Cardiac muscle cell (in vitro differentiated cells and primary cell): ENCODE measurements around the gene ZFP64. TPM values are rescaled to one million over a fixed set of nuclear protein-coding genes. Genes with fewer than 3 reads are reported as not detected.

Experiments
- DNase-seq, 2 donors: peaks; one replicate each; pipeline versions ENCODE4 v3.0.0 to v3.0.0-alpha.2; 2010 to 2017; ENCODE audit warnings: low read depth in 1 of 2, low spot score in 1 of 2
- H3K27ac ChIP-seq: fragments of 200-600 bp; sonication (generic); 2 replicates; pipeline ENCODE4 v1.5.1; 2016
- H3K27me3 ChIP-seq: fragments of 200-600 bp; sonication (generic); 2 replicates; pipeline ENCODE4 v1.6.0; 2016; ENCODE audit warnings: control low read depth
- H3K36me3 ChIP-seq: fragments of 200-600 bp; sonication (generic); 2 replicates; pipeline ENCODE4 v1.5.1; 2016; ENCODE audit warnings: control low read depth
- H3K4me1 ChIP-seq: fragments of 200-600 bp; sonication (generic); 2 replicates; pipeline ENCODE4 v1.8.1; 2017; ENCODE audit warnings: low read depth, mild to moderate bottlenecking, mixed run types
- H3K4me3 ChIP-seq: fragments of 200-600 bp; sonication (generic); 2 replicates; pipeline ENCODE4 v1.5.1; 2016; ENCODE audit warnings: mild to moderate bottlenecking
- H3K9me3 ChIP-seq: fragments of 200-600 bp; sonication (generic); 2 replicates; pipeline ENCODE4 v1.5.1; 2017; ENCODE audit warnings: low read depth, mild to moderate bottlenecking, control low read depth
- CTCF ChIP-seq: IDR thresholded peaks from 2 replicates; pipeline ENCODE4 v1.5.1; 2012; ENCODE audit warnings: low read depth, mild to moderate bottlenecking, low read length
- polyA plus RNA-seq: library from polyadenylated mRNA; unstranded; fragments of >200 nt; fragmentation: Nextera tagmentation; extraction: Ambion mirVana; gene quantifications from 2 replicates; pipeline ENCODE4 v1.2.1, GENCODE V29; 2016
- total RNA-seq: library from RNA; depleted of rRNA; stranded (reverse); fragments of >200 nt; gene quantifications from 2 replicates; pipeline ENCODE4 v1.2.3, GENCODE V29; 2016

The ZFP64 gene
- total and polyA plus RNA-seq, 2 experiments from 2014 or later = 9.6 to 17.7 TPM

- DNase-seq = no peak
- H3K4me1 ChIP-seq = no peaks in the 10 kb centered on the region
- H3K36me3 ChIP-seq = peaks cover 6% of the 10 kb centered on the region
- H3K27ac ChIP-seq = no peak overlapping the region
- no peak overlapping the region for H3K4me3 ChIP-seq
- TF ChIP-seq CTCF = no peak
- H3K27me3 ChIP-seq = no peaks in the 10 kb centered on the region
- H3K9me3 ChIP-seq = no peaks in the 10 kb centered on the region
Measured at GRCh38 chr20:52181766-52182165, 9.8 kb downstream of the ZFP64 start.

DNA sequence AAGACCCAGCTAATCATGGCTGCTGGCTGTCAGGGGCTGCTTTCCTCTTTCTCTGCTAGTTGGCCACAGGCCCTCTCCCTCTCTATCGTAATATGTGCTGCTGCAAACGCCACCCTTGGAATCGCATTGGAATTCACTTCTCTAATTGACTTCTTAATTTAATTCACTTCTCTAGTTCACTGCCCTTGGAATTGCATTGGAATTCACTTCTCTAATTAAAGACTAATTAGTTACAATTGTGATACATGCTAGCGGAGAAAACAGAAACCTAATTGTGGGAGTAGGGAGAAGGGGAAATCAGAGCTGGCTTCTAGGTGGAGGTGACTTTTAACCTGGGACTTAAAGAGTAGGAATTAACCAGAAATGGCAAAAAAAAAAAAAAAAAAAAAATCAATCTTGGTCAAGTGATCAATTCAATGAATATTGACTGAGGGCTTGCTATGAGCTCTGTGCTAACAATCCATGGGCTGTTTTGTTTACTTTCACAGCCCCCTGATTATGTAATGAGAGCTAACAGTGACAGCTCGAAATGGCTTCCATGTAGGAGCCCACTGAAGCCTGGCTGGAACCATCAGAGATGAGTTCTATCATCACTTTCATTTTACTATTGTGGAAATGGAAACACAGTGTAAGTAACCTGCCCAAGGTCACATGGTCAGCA is 11.3 kb downstream of the ZFP64 start:
- no peaks in the 10 kb centered on the region for H3K27me3 ChIP-seq
- DNase-seq = no peak
- TF ChIP-seq CTCF = no peak
- peaks cover 6% of the 10 kb centered on the region for H3K36me3 ChIP-seq
- H3K4me3 ChIP-seq = no peak overlapping the region
- no peaks in the 10 kb centered on the region for H3K9me3 ChIP-seq
- no peak overlapping the region for H3K27ac ChIP-seq
- H3K4me1 ChIP-seq = no peaks in the 10 kb centered on the region

- H3K4me1 ChIP-seq = no peaks in the 10 kb centered on the region
- TF ChIP-seq CTCF = no peak
- peak in 1 of 2 donors; percentile 20 for DNase-seq
- no peak overlapping the region for H3K4me3 ChIP-seq
- no peak overlapping the region for H3K27ac ChIP-seq
- H3K36me3 ChIP-seq = peaks cover 6% of the 10 kb centered on the region
- H3K27me3 ChIP-seq = no peaks in the 10 kb centered on the region
- no peaks in the 10 kb centered on the region for H3K9me3 ChIP-seq
Measured at GRCh38 chr20:52179331-52180179, 12.0 kb downstream of the ZFP64 start.

DNA sequence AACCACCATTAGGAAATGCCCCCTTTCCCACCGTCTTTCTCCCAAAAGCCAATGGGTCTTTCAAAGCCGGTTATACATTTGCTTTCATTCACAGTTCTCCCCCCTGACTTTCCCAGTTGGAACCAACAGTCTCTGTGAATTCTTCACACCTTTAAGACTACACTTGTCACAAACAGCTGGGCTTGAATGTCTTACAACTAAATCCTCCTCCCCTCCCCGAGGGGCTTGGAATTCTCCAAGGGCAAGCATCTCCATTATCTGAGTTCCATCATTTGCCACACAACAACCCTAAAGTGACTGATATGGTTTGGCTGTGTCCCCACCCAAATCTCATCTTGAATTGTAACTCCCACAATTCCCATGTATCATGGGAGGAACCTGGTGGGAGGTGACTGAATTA is 12.9 kb downstream of the ZFP64 start:
- Histone ChIP-seq H3K9me3 (no peaks in the 10 kb centered on the region), H3K4me3 (no peak overlapping the region), H3K4me1 (no peaks in the 10 kb centered on the region), H3K36me3 (peaks cover 3% of the 10 kb centered on the region), H3K27ac (no peak overlapping the region), H3K27me3 (no peaks in the 10 kb centered on the region)
- DNase-seq = no peak
- TF ChIP-seq CTCF = no peak

DNA sequence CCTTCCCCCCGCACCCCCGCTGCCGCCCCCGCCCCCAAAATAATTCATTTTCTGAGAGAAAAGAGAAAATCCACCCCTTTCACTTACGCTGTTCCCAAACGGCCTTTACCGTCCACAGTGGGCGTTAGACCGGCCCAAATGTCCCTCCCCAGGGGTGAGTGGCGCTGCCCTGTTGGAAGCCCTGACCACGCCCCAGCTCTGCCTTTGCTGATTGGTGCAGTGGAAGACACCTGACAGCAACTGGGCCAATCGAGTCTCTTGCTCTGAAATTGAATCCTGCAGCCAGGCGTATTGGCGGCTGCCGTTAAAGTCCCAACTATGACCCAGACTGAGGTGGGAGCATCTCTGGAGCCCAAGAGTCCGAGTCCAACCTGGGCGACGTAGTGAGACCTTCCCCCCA is 15.7 kb downstream of the ZFP64 start:
- no peaks in the 10 kb centered on the region for H3K4me1 ChIP-seq
- H3K9me3 ChIP-seq = no peaks in the 10 kb centered on the region
- no peak overlapping the region for H3K4me3 ChIP-seq
- H3K27me3 ChIP-seq = no peaks in the 10 kb centered on the region
- H3K27ac ChIP-seq = no peak overlapping the region
- no peak for DNase-seq
- no peaks in the 10 kb centered on the region for H3K36me3 ChIP-seq
- TF ChIP-seq CTCF = no peak
